Ovary (tissue), 9 donors: ENCODE data around the gene SLC5A2. TPM values are rescaled to one million over a fixed set of nuclear protein-coding genes. Genes with fewer than 3 reads are reported as not detected.
"Not testable (repeated sequence)": the region's sequence is repeated elsewhere in the genome, so short reads cannot be mapped to it uniquely, and the experiment has no call there.

Source experiments
- DNase-seq, 5 donors: peaks; one replicate each; pipeline ENCODE4 v3.0.0-alpha.2; 2019 to 2020
- H3K27ac ChIP-seq, 2 donors: fragments of 200-600 bp; one replicate each; pipeline versions ENCODE4 v1.5.1 to v1.8.0; 2019 to 2022
- H3K27me3 ChIP-seq: fragments of 200-600 bp; one replicate; pipeline ENCODE4 v1.8.0; 2022
- H3K36me3 ChIP-seq: fragments of 200-600 bp; sonication (generic); one replicate; pipeline ENCODE4 v1.5.1; 2019
- H3K4me1 ChIP-seq: one replicate; pipeline ENCODE4 v1.8.1; 2013; ENCODE audit warnings: mild to moderate bottlenecking, moderate library complexity; ENCODE audit not compliant: insufficient read depth
- H3K4me3 ChIP-seq: fragments of 200-600 bp; sonication (generic); one replicate; pipeline ENCODE4 v1.5.1; 2017
- H3K9me3 ChIP-seq, 2 donors: fragments of 200-600 bp in 1 of 2; sonication (generic) in 1 of 2; one replicate each; pipeline versions ENCODE4 v1.5.1 to v1.8.1; 2013 to 2019; ENCODE audit warnings: mild to moderate bottlenecking in 1 of 2, moderate library complexity in 1 of 2
- CTCF ChIP-seq, 3 donors: fragments of 450-650 bp in 2 of 3; fragments of 200-600 bp in 1 of 3; IDR thresholded peaks; one replicate each; pipeline versions ENCODE4 v1.5.1 to v1.8.0; 2016 to 2022; ENCODE audit warnings: antibody characterized with exemption in 3 of 3, mild to moderate bottlenecking in 1 of 3
- EP300 ChIP-seq: sonication (generic); formaldehyde crosslinking; IDR thresholded peaks from one replicate; pipeline ENCODE4 v1.6.1; 2017; ENCODE audit warnings: antibody characterized with exemption
- POLR2A ChIP-seq: fragments of 450-650 bp; IDR thresholded peaks from one replicate; pipeline ENCODE4 v1.6.1; 2017; ENCODE audit warnings: antibody characterized with exemption, mild to moderate bottlenecking, moderate library complexity
- WGBS, 3 donors: extraction: QIAGEN DNeasy Blood & Tissue Kit in 1 of 3; methylation state at CpG; one replicate each; pipeline versions ENCODE4 v1.1.5 to v1.1.7; 2013 to 2017; 5-methylcytosine and 5-hydroxymethylcytosine counted together
- intact Hi-C, 4 donors: fragments of 100-400 bp; cut with DNase I; formaldehyde crosslinking; loops; one replicate each; pipeline versions ENCODE4 v1.11.0 to v1.15.1; 2022 to 2023
- polyA plus RNA-seq, 2 donors: library from polyadenylated mRNA; stranded (reverse); fragments of 200-250 nt in 1 of 2; fragments of 350-450 nt in 1 of 2; fragmentation: Illumina TruSeq in 1 of 2; extraction: RNeasy Lipid Tissue Mini Kit (QIAGEN cat#74804) in 1 of 2; gene quantifications; one replicate each; pipeline ENCODE4 v1.2.3, GENCODE V29; 2013 to 2014
- total RNA-seq, 7 donors: library from RNA; depleted of rRNA in 2 of 7; stranded (reverse); fragments of >200 nt in 2 of 7; fragmentation: NEBNext Ultra II Directional in 3 of 7; extraction: Animal tissue kit (Norgen Biotek cat#: 25700) in 3 of 7; gene quantifications; one replicate each; pipeline versions ENCODE4 v1.1.0 to v1.2.4, GENCODE V29; 2016 to 2023
- donor health status: DM: no; HTN: no; CAD: no; lungs with moderate emphysema.
- donor health status: DM: no; HTN: no; CAD: no.
- donor health status: Bipolar disorder and iron deficiency.
- donor health status: DM: yes; HTN: yes; CAD: no.
- donor health status: DM: no; HTN: no; CAD: no.
- donor health status: DM: yes; HTN: yes; CAD: no.

SLC5A2 gene
- total and polyA plus RNA-seq, 9 donors: 0.13 to 1.7 (median 0.40) TPM; not detected in 1

GRCh38 chr16:31499928-31500327 lies 17.0 kb downstream of the SLC5A2 start:
- no peaks in the 10 kb centered on the region for H3K36me3 ChIP-seq
- no peaks in the 10 kb centered on the region for H3K27me3 ChIP-seq
- H3K4me1 ChIP-seq: no peaks in the 10 kb centered on the region
- H3K27ac ChIP-seq: no peak overlapping the region
- TF ChIP-seq CTCF (IDR thresholded peaks at IDR 0.05) (no peak), POLR2A (no peak), EP300 (no peak)
- intact Hi-C loops: loop anchor here in 1 of 4 donors (10.0 kb wide), 1 partner anchor 205 kb away; no protein-coding TSS in a partner anchor
- H3K4me3 ChIP-seq: no peak overlapping the region
- no peak for DNase-seq
- no peaks in the 10 kb centered on the region for H3K9me3 ChIP-seq
- 88 to 98% (median 97%) methylated on average over 8 of the region's 8 CpGs for WGBS, 3 donors

- no peaks in the 10 kb centered on the region for H3K36me3 ChIP-seq
- 68 to 75% (median 75%) methylated on average over 3 of the region's 3 CpGs for WGBS, 3 donors
- no peak overlapping the region for H3K4me3 ChIP-seq
- H3K27me3 ChIP-seq: no peaks in the 10 kb centered on the region
- no peak overlapping the region for H3K27ac ChIP-seq
- intact Hi-C loops: loop anchor here in 1 of 4 donors (10.0 kb wide), 1 partner anchor 203 kb away; no protein-coding TSS in a partner anchor
- H3K9me3 ChIP-seq: no peaks in the 10 kb centered on the region
- DNase-seq: no peak
- H3K4me1 ChIP-seq: no peaks in the 10 kb centered on the region
- TF ChIP-seq POLR2A (no peak), EP300 (no peak), CTCF (IDR thresholded peaks at IDR 0.05) (no peak)
These were observed 18.5 kb downstream of the SLC5A2 start for GRCh38 chr16:31501226-31501965.

GRCh38 chr16:31501966-31502348 lies 19.0 kb downstream of the SLC5A2 start:
- Histone ChIP-seq H3K36me3 (no peaks in the 10 kb centered on the region), H3K9me3 (no peaks in the 10 kb centered on the region), H3K27me3 (no peaks in the 10 kb centered on the region), H3K4me3 (no peak overlapping the region), H3K4me1 (no peaks in the 10 kb centered on the region), H3K27ac (no peak overlapping the region)
- WGBS, 3 donors: 61 to 81% (median 69%) methylated on average over 4 of the region's 4 CpGs
- DNase-seq: no peak
- TF ChIP-seq CTCF (IDR thresholded peaks at IDR 0.05): no peak
- no peak for TF ChIP-seq EP300
- TF ChIP-seq POLR2A: no peak
- intact Hi-C loops: loop anchor here in 1 of 4 donors (10.0 kb wide), 1 partner anchor 203 kb away; no protein-coding TSS in a partner anchor

- no peaks in the 10 kb centered on the region for H3K9me3 ChIP-seq
- no peaks in the 10 kb centered on the region for H3K36me3 ChIP-seq
- H3K27me3 ChIP-seq: no peaks in the 10 kb centered on the region
- H3K27ac ChIP-seq: no peak overlapping the region
- H3K4me1 ChIP-seq: no peaks in the 10 kb centered on the region
- no peak overlapping the region for H3K4me3 ChIP-seq
- intact Hi-C loops: loop anchor here in 1 of 4 donors (10.0 kb wide), 1 partner anchor 202 kb away; no protein-coding TSS in a partner anchor
- TF ChIP-seq EP300 (no peak), CTCF (IDR thresholded peaks at IDR 0.05) (no peak), POLR2A (no peak)
- no peak for DNase-seq
These were observed 20.1 kb downstream of the SLC5A2 start for GRCh38 chr16:31502981-31503380.

- intact Hi-C loops: loop anchor here in 1 of 4 donors (10.0 kb wide), 1 partner anchor 201 kb away; no protein-coding TSS in a partner anchor
- 88 to 89% (median 88%) methylated on average over 8 of the region's 8 CpGs for WGBS, 3 donors
- not testable (repeated sequence) for H3K4me1 ChIP-seq, H3K27ac ChIP-seq, DNase-seq, H3K9me3 ChIP-seq, H3K4me3 ChIP-seq, H3K27me3 ChIP-seq, H3K36me3 ChIP-seq
These were observed 20.6 kb downstream of the SLC5A2 start for GRCh38 chr16:31503555-31503954.
